Measurements from ENCODE around the gene PHKA2.

- TF ChIP-seq, protein P1, sequence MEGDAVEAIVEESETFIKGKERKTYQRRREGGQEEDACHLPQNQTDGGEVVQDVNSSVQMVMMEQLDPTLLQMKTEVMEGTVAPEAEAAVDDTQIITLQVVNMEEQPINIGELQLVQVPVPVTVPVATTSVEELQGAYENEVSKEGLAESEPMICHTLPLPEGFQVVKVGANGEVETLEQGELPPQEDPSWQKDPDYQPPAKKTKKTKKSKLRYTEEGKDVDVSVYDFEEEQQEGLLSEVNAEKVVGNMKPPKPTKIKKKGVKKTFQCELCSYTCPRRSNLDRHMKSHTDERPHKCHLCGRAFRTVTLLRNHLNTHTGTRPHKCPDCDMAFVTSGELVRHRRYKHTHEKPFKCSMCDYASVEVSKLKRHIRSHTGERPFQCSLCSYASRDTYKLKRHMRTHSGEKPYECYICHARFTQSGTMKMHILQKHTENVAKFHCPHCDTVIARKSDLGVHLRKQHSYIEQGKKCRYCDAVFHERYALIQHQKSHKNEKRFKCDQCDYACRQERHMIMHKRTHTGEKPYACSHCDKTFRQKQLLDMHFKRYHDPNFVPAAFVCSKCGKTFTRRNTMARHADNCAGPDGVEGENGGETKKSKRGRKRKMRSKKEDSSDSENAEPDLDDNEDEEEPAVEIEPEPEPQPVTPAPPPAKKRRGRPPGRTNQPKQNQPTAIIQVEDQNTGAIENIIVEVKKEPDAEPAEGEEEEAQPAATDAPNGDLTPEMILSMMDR (IDR thresholded peaks at IDR 0.05), result no peak
- no peak for TF ChIP-seq POLR2AphosphoS5 (IDR thresholded peaks at IDR 0.05)
- no peak for TF ChIP-seq POLR2A (IDR thresholded peaks at IDR 0.05)
Observed at GRCh38 chrX:18884916-18885315, 99.0 kb downstream of the PHKA2 start.
